ENCODE data around the gene WBP11. TPM values are rescaled to one million over a fixed set of nuclear protein-coding genes. Genes with fewer than 3 reads are reported as not detected.

WBP11 gene
- total RNA-seq, 1 donor = 19.5 TPM

GRCh38 chr12:14802247-14802646 lies 1.0 kb downstream of the WBP11 start:
- Histone ChIP-seq H3K27ac (ENCODE audit: low read depth, low read length) (peak overlapping the region; percentile 99), H3K36me3 (ENCODE audit: insufficient read depth, low read length) (peaks cover 24% of the 10 kb centered on the region), H3K27me3 (ENCODE audit: insufficient read depth, low read length) (no peaks in the 10 kb centered on the region), H3K4me1 (ENCODE audit: insufficient read depth, low read length) (peaks cover 9% of the 10 kb centered on the region), H4K20me1 (ENCODE audit: insufficient read depth, low read length) (peaks cover 8% of the 10 kb centered on the region), H3K79me2 (ENCODE audit: insufficient read depth, low read length) (peaks cover 53% of the 10 kb centered on the region), H3K4me2 (ENCODE audit: insufficient read depth, low read length) (peak overlapping the region; percentile 94), H3K4me3 (ENCODE audit: insufficient read depth, low read length) (peak overlapping the region; percentile 94), H2AFZ (ENCODE audit: low read length) (no peak overlapping the region), H3K9me3 (ENCODE audit: low read depth, low read length) (no peaks in the 10 kb centered on the region)
- no peak for DNase-seq (ENCODE audit: insufficient read length, low spot score, missing footprints)
- TF ChIP-seq CTCF (IDR thresholded peaks at IDR 0.05; ENCODE audit: extremely low read depth, low read depth, low read length) = no peak

- H3K4me2 ChIP-seq (ENCODE audit: insufficient read depth, low read length) = no peak overlapping the region
- peaks cover 86% of the 10 kb centered on the region for H3K36me3 ChIP-seq (ENCODE audit: insufficient read depth, low read length)
- no peak overlapping the region for H2AFZ ChIP-seq (ENCODE audit: low read length)
- no peaks in the 10 kb centered on the region for H4K20me1 ChIP-seq (ENCODE audit: insufficient read depth, low read length)
- no peaks in the 10 kb centered on the region for H3K9me3 ChIP-seq (ENCODE audit: low read depth, low read length)
- no peaks in the 10 kb centered on the region for H3K4me1 ChIP-seq (ENCODE audit: insufficient read depth, low read length)
- peaks cover 24% of the 10 kb centered on the region for H3K79me2 ChIP-seq (ENCODE audit: insufficient read depth, low read length)
- no peaks in the 10 kb centered on the region for H3K27me3 ChIP-seq (ENCODE audit: insufficient read depth, low read length)
- H3K4me3 ChIP-seq (ENCODE audit: insufficient read depth, low read length) = no peak overlapping the region
- DNase-seq (ENCODE audit: insufficient read length, low spot score, missing footprints) = no peak
- H3K27ac ChIP-seq (ENCODE audit: low read depth, low read length) = no peak overlapping the region
- TF ChIP-seq CTCF (IDR thresholded peaks at IDR 0.05; ENCODE audit: extremely low read depth, low read depth, low read length) = no peak
Measured at GRCh38 chr12:14795028-14795448, 8.2 kb downstream of the WBP11 start.

DNA sequence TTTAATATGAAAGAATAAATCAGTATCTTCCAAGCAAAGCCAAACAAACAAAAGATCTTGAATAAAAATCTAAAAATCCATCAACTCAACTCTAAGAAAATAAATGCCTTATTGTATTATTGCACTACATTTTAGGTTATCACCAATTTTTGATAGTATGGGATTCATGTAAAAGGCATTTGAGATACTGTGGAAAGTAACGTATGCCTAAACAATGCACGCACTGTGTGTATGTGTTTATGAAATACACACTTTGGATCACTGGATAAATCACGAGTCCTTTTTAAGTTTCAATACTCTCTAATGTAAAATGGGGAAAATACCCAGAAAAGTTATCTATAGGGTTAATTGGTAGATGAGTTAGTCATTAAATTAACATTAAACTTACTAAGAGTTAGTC lies 17.7 kb downstream of the WBP11 start:
- TF ChIP-seq CTCF (IDR thresholded peaks at IDR 0.05; ENCODE audit: extremely low read depth, low read depth, low read length) = no peak
- Histone ChIP-seq H3K4me1 (ENCODE audit: insufficient read depth, low read length) (no peaks in the 10 kb centered on the region), H2AFZ (ENCODE audit: low read length) (no peak overlapping the region), H3K4me2 (ENCODE audit: insufficient read depth, low read length) (no peak overlapping the region), H3K4me3 (ENCODE audit: insufficient read depth, low read length) (no peak overlapping the region), H4K20me1 (ENCODE audit: insufficient read depth, low read length) (no peaks in the 10 kb centered on the region), H3K79me2 (ENCODE audit: insufficient read depth, low read length) (no peaks in the 10 kb centered on the region), H3K27ac (ENCODE audit: low read depth, low read length) (no peak overlapping the region), H3K27me3 (ENCODE audit: insufficient read depth, low read length) (no peaks in the 10 kb centered on the region), H3K36me3 (ENCODE audit: insufficient read depth, low read length) (peaks cover 42% of the 10 kb centered on the region), H3K9me3 (ENCODE audit: low read depth, low read length) (no peaks in the 10 kb centered on the region)
- no peak for DNase-seq (ENCODE audit: insufficient read length, low spot score, missing footprints)

GRCh38 chr12:14784471-14784870 lies 18.8 kb downstream of the WBP11 start:
- no peaks in the 10 kb centered on the region for H3K9me3 ChIP-seq (ENCODE audit: low read depth, low read length)
- no peak overlapping the region for H2AFZ ChIP-seq (ENCODE audit: low read length)
- no peak for TF ChIP-seq CTCF (IDR thresholded peaks at IDR 0.05; ENCODE audit: extremely low read depth, low read depth, low read length)

More at GRCh38 chr12:14784471-14784870, 18.8 kb downstream of the WBP11 start:
- DNase-seq (ENCODE audit: insufficient read length, low spot score, missing footprints) = no peak
- Histone ChIP-seq H3K79me2 (ENCODE audit: insufficient read depth, low read length) (no peaks in the 10 kb centered on the region), H3K27me3 (ENCODE audit: insufficient read depth, low read length) (no peaks in the 10 kb centered on the region), H3K4me2 (ENCODE audit: insufficient read depth, low read length) (no peak overlapping the region), H3K27ac (ENCODE audit: low read depth, low read length) (no peak overlapping the region), H3K4me3 (ENCODE audit: insufficient read depth, low read length) (no peak overlapping the region), H4K20me1 (ENCODE audit: insufficient read depth, low read length) (no peaks in the 10 kb centered on the region), H3K4me1 (ENCODE audit: insufficient read depth, low read length) (no peaks in the 10 kb centered on the region), H3K36me3 (ENCODE audit: insufficient read depth, low read length) (peaks cover 31% of the 10 kb centered on the region)

All from osteoblast (primary cell).